ENCODE data around the gene SCN8A. TPM values are rescaled to one million over a fixed set of nuclear protein-coding genes. Genes with fewer than 3 reads are reported as not detected.

The SCN8A gene
- polyA plus RNA-seq, 2 of the 4 experiments (the other 2 are of a cell fraction): 1.8 to 4.8 TPM

DNA sequence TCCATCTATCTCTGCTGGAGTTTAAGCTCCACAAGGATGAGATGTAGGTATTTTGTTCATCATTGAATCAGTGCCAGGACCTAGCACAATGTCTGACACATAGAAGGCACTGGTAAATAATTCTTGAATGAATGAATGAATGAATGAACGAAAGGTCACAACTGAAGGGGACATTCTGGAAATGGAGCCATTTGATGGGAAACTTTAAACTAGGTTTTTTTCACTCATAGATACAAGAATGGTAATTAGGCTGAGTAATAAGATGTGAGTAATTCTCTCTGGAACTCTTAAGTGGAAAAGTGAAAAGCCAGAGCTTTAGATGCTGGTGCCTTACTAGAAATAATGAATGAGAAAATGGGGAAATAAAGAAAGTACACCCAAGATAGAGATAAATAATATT is 44.3 kb downstream of the SCN8A start:
- ChIA-PET CTCF (interaction anchor here (1.3 kb wide), 1 partner anchor 7 kb away, joined by 3 read pairs; no protein-coding TSS in a partner anchor), POLR2A (no interaction called here)
- Histone ChIP-seq H3K4me2 (no peak overlapping the region), H3K9me3 (no peaks in the 10 kb centered on the region; the same call in 2 of the 3 replicates), H3K4me1 (peaks cover 16% of the 10 kb centered on the region), H3K27ac (no peak overlapping the region), H3K4me3 (no peak overlapping the region)
- FAIRE-seq (no peak), DNase-seq (ENCODE audit: low read depth in 1 of 2, low spot score in 1 of 2) (no peak), ATAC-seq (no peak)
- TF ChIP-seq MAZ (IDR thresholded peaks at IDR 0.05; ENCODE audit: borderline replicate concordance, low read depth, low read length): no peak
- TF ChIP-seq ZNF302 (CRISPR knock-in tag; IDR thresholded peaks at IDR 0.05): no peak
- no peak for TF ChIP-seq RCOR1 (IDR thresholded peaks at IDR 0.05; ENCODE audit: low read depth, low read length)
- no peak for TF ChIP-seq CHD4 (IDR thresholded peaks at IDR 0.05; ENCODE audit: borderline replicate concordance)
- no peak for TF ChIP-seq TFCP2L1 (CRISPR knock-in tag; IDR thresholded peaks at IDR 0.05)
- no peak for TF ChIP-seq RAD21 (conservative IDR thresholded peaks at IDR 0.05 in 1 of 2, IDR thresholded peaks at IDR 0.05 in 1 of 2)
- TF ChIP-seq, protein P1, sequence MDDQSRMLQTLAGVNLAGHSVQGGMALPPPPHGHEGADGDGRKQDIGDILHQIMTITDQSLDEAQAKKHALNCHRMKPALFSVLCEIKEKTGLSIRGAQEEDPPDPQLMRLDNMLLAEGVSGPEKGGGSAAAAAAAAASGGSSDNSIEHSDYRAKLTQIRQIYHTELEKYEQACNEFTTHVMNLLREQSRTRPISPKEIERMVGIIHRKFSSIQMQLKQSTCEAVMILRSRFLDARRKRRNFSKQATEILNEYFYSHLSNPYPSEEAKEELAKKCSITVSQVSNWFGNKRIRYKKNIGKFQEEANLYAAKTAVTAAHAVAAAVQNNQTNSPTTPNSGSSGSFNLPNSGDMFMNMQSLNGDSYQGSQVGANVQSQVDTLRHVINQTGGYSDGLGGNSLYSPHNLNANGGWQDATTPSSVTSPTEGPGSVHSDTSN (IDR thresholded peaks at IDR 0.05): no peak
- no peak for TF ChIP-seq FOXS1 (CRISPR knock-in tag; IDR thresholded peaks at IDR 0.05)
- TF ChIP-seq, protein P2, sequence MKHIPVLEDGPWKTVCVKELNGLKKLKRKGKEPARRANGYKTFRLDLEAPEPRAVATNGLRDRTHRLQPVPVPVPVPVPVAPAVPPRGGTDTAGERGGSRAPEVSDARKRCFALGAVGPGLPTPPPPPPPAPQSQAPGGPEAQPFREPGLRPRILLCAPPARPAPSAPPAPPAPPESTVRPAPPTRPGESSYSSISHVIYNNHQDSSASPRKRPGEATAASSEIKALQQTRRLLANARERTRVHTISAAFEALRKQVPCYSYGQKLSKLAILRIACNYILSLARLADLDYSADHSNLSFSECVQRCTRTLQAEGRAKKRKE (CRISPR knock-in tag; IDR thresholded peaks at IDR 0.05; ENCODE audit: low read depth): no peak
- TF ChIP-seq NR3C1 (IDR thresholded peaks at IDR 0.05): no peak
- TF ChIP-seq, protein P3, sequence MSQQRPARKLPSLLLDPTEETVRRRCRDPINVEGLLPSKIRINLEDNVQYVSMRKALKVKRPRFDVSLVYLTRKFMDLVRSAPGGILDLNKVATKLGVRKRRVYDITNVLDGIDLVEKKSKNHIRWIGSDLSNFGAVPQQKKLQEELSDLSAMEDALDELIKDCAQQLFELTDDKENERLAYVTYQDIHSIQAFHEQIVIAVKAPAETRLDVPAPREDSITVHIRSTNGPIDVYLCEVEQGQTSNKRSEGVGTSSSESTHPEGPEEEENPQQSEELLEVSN (IDR thresholded peaks at IDR 0.05; ENCODE audit: borderline replicate concordance, low read depth): no peak
- TF ChIP-seq EHMT2 (IDR thresholded peaks at IDR 0.05; ENCODE audit: low read depth): no peak
- no peak for TF ChIP-seq HOXB13 (CRISPR knock-in tag; IDR thresholded peaks at IDR 0.05; ENCODE audit: low read depth)
- TF ChIP-seq CBX8 (IDR thresholded peaks at IDR 0.05): no peak
- TF ChIP-seq, protein P4, sequence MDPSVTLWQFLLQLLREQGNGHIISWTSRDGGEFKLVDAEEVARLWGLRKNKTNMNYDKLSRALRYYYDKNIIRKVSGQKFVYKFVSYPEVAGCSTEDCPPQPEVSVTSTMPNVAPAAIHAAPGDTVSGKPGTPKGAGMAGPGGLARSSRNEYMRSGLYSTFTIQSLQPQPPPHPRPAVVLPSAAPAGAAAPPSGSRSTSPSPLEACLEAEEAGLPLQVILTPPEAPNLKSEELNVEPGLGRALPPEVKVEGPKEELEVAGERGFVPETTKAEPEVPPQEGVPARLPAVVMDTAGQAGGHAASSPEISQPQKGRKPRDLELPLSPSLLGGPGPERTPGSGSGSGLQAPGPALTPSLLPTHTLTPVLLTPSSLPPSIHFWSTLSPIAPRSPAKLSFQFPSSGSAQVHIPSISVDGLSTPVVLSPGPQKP (IDR thresholded peaks at IDR 0.05; ENCODE audit: low read depth, low read length): no peak
- TF ChIP-seq JUN (IDR thresholded peaks at IDR 0.05): no peak
- TF ChIP-seq, protein P5, sequence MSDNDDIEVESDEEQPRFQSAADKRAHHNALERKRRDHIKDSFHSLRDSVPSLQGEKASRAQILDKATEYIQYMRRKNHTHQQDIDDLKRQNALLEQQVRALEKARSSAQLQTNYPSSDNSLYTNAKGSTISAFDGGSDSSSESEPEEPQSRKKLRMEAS (IDR thresholded peaks at IDR 0.05): no peak
- 85% methylated on average over 1 of the region's 1 CpG for WGBS (ENCODE audit: missing lambda C conversion rate)

DNA sequence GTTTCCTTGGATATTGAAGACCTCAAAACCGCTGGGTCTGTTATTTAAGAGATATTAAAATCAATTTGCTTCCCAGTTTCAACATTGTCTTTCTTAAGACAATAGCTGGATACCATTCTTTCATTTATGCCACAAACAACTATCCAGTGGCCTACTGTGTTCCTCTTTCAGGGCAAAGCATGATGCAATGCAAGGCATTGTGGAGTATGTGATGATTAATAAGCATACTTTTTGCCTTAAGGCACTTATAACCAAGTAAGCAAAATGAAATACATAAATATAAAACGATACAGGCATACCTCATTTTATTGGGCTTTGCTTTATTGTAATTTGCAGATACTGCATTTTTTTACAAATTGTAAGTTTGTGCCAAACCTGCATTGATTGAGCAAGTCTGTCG is 45.5 kb downstream of the SCN8A start:
- TF ChIP-seq PHF8 (IDR thresholded peaks at IDR 0.05; ENCODE audit: borderline replicate concordance, low read depth) (no peak), MAFK (IDR thresholded peaks at IDR 0.05; ENCODE audit: partially characterized antibody) (peak; percentile 69)
- 79% methylated on average over 3 of the region's 3 CpGs for WGBS (ENCODE audit: missing lambda C conversion rate)
- no peak overlapping the region for H3K4me3 ChIP-seq
- no peak overlapping the region for H3K27ac ChIP-seq
- H3K4me1 ChIP-seq: peaks cover 11% of the 10 kb centered on the region
- POLR2A ChIA-PET: no interaction called here
- CTCF ChIA-PET: interaction anchor here (1.3 kb wide), 1 partner anchor 9 kb away, joined by 3 read pairs; no protein-coding TSS in a partner anchor
- no peak for FAIRE-seq
- no peak for ATAC-seq
- no peak overlapping the region for H3K4me2 ChIP-seq
- DNase-seq (ENCODE audit: low read depth in 1 of 2, low spot score in 1 of 2): no peak
- H3K9me3 ChIP-seq: no peaks in the 10 kb centered on the region; the same call in 2 of the 3 replicates

DNA sequence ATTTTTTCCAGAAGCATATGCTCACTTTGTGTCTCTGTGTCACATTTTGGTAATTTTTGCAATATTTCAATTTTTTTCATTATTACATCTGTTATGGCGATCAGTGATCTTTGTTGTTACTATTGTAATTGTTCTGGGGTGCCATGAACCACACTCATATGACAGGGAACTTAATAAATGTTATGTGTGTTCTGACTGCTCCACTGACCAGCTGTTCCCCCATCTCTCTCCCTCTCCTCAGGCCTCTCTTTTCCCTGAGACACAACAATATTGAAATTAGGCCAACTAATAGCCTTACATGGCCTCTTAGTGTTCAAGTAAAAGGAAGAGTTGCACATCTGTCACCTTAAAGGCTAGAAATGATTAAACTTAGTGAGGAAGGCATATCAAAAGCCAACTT is 46.0 kb downstream of the SCN8A start:
- Histone ChIP-seq H3K4me1 (peaks cover 6% of the 10 kb centered on the region), H3K27ac (no peak overlapping the region), H3K4me2 (no peak overlapping the region), H3K9me3 (no peaks in the 10 kb centered on the region; the same call in 2 of the 3 replicates), H3K4me3 (no peak overlapping the region)
- ChIA-PET CTCF (interaction anchor here (1.3 kb wide), 1 partner anchor 9 kb away, joined by 3 read pairs; no protein-coding TSS in a partner anchor), POLR2A (no interaction called here)
- no peak for DNase-seq (ENCODE audit: low read depth in 1 of 2, low spot score in 1 of 2)
- FAIRE-seq: no peak
- ATAC-seq: no peak
- WGBS (ENCODE audit: missing lambda C conversion rate): 82% methylated on average over 1 of the region's 1 CpG
- TF ChIP-seq MAZ (IDR thresholded peaks at IDR 0.05; ENCODE audit: borderline replicate concordance, low read depth, low read length) (no peak), ZFP36 (IDR thresholded peaks at IDR 0.05; ENCODE audit: borderline replicate concordance, partially characterized antibody) (no peak), GATA3 (IDR thresholded peaks at IDR 0.05; ENCODE audit: borderline replicate concordance) (no peak), RARB (CRISPR knock-in tag; IDR thresholded peaks at IDR 0.05) (no peak), SMC3 (IDR thresholded peaks at IDR 0.05) (no peak)
- TF ChIP-seq, protein P1 (IDR thresholded peaks at IDR 0.05): no peak
- TF ChIP-seq, protein P6, sequence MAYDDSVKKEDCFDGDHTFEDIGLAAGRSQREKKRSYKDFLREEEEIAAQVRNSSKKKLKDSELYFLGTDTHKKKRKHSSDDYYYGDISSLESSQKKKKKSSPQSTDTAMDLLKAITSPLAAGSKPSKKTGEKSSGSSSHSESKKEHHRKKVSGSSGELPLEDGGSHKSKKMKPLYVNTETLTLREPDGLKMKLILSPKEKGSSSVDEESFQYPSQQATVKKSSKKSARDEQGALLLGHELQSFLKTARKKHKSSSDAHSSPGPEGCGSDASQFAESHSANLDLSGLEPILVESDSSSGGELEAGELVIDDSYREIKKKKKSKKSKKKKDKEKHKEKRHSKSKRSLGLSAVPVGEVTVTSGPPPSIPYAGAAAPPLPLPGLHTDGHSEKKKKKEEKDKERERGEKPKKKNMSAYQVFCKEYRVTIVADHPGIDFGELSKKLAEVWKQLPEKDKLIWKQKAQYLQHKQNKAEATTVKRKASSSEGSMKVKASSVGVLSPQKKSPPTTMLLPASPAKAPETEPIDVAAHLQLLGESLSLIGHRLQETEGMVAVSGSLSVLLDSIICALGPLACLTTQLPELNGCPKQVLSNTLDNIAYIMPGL (CRISPR knock-in tag; IDR thresholded peaks at IDR 0.05; ENCODE audit: borderline replicate concordance): no peak
- TF ChIP-seq, protein P4 (IDR thresholded peaks at IDR 0.05; ENCODE audit: low read depth, low read length): no peak

All from A549 (cell line).